ENCODE results near the gene SPATA6L. TPM values are rescaled to one million over a fixed set of nuclear protein-coding genes. Genes with fewer than 3 reads are reported as not detected.

SPATA6L gene
- 10 to 100 TPM in 2 of 6 donors, 1 to 10 TPM in 4; 4.2 to 12.5 (median 8.3) TPM for total RNA-seq
- 1 to 10 TPM; 7.3 to 7.4 TPM for polyA plus RNA-seq

GRCh38 chr9:4666042-4666699, at the start of gene SPATA6L:
TSS of gene SPATA6L (minus strand) at chr9:4666480. CDS start at chr9:4666250, 230 bp downstream.
- Histone ChIP-seq H3K4me3 (peak within 1 kb of the TSS; percentile 26 to 90 (median 64)), H3K36me3 (no peaks in the 10 kb centered on the region), H3K9me3 (no peaks in the 10 kb centered on the region), H3K4me1 (peaks cover 0 to 30% (median 24%) of the 10 kb centered on the region in 3 donors), H3K27me3 (no peaks in the 10 kb centered on the region), H3K27ac (peak within 1 kb of the TSS; percentile 72 to 97 (median 90))
- DNase-seq (peak; percentile 70 to 86 (median 79)), ATAC-seq (peak; percentile 50 to 78 (median 68)), FAIRE-seq (no peak)
- intact Hi-C loops (cut with DNase I): no loop called here
- no peak for TF ChIP-seq CTCF (IDR thresholded peaks at IDR 0.05)
- 0% methylated on average over 36 of the region's 36 CpGs for WGBS, 2 donors

GRCh38 chr9:4714266-4715016, 48.2 kb upstream of the SPATA6L start:
- no peaks in the 10 kb centered on the region for H3K9me3 ChIP-seq
- no peak for FAIRE-seq
- WGBS, 2 donors: 92% methylated on average over 9 of the region's 9 CpGs
- H3K27ac ChIP-seq: no peak overlapping the region
- no peak for TF ChIP-seq CTCF (IDR thresholded peaks at IDR 0.05)
- no peak for ATAC-seq
- intact Hi-C loops (cut with DNase I): no loop called here
- no peak for DNase-seq
- H3K4me1 ChIP-seq: no peaks in the 10 kb centered on the region
- no peaks in the 10 kb centered on the region for H3K27me3 ChIP-seq
- no peak overlapping the region for H3K4me3 ChIP-seq
- H3K36me3 ChIP-seq: peaks cover 0 to 46% (median 18%) of the 10 kb centered on the region in 3 donors

GRCh38 chr9:4713849-4714248, 47.6 kb upstream of the SPATA6L start:
- intact Hi-C loops (cut with DNase I): no loop called here
- Histone ChIP-seq H3K9me3 (no peaks in the 10 kb centered on the region), H3K4me1 (no peaks in the 10 kb centered on the region), H3K4me3 (no peak overlapping the region), H3K27me3 (no peaks in the 10 kb centered on the region), H3K36me3 (peaks cover 0 to 40% (median 13%) of the 10 kb centered on the region in 3 donors), H3K27ac (no peak overlapping the region)
- 60 to 74% methylated on average over 7 of the region's 7 CpGs for WGBS, 2 donors
- TF ChIP-seq CTCF (IDR thresholded peaks at IDR 0.05): no peak
- ATAC-seq: peak in 1 of 4 donors; percentile 34
- peak; percentile 43 for FAIRE-seq
- no peak for DNase-seq

GRCh38 chr9:4709380-4709779, 43.1 kb upstream of the SPATA6L start:
- FAIRE-seq: no peak
- H3K27me3 ChIP-seq: no peaks in the 10 kb centered on the region
- no peak for DNase-seq
- no peak overlapping the region for H3K27ac ChIP-seq
- no peak for TF ChIP-seq CTCF (IDR thresholded peaks at IDR 0.05)
- ATAC-seq: no peak
- intact Hi-C loops (cut with DNase I): no loop called here
- H3K4me1 ChIP-seq: peaks cover 0 to 4% (median 0%) of the 10 kb centered on the region in 3 donors
- H3K36me3 ChIP-seq: peaks cover 0 to 4% (median 3%) of the 10 kb centered on the region in 3 donors
- H3K9me3 ChIP-seq: no peaks in the 10 kb centered on the region
- no peak overlapping the region for H3K4me3 ChIP-seq
